GM23338 (cell line): ENCODE measurements around the gene AEBP2. TPM values are rescaled to one million over a fixed set of nuclear protein-coding genes. Genes with fewer than 3 reads are reported as not detected.

Experiments used
- ATAC-seq: fragments of 200-7000 bp; cut with Tn5 transposase; 3 replicates; pipeline ENCODE4 v1.9.1; 2020
- DNase-seq: peaks from one replicate; pipeline ENCODE4 v3.0.0-alpha.2; 2015; ENCODE audit warnings: low spot score
- H2AFZ ChIP-seq: fragments of 200-600 bp; sonication (generic); 2 replicates; pipeline ENCODE4 v1.8.0; 2016; ENCODE audit warnings: antibody characterized with exemption, mild to moderate bottlenecking, moderate library complexity
- H3F3A ChIP-seq: fragments of 200-600 bp; sonication (generic); replicated peaks from 2 replicates; pipeline ENCODE4 v1.8.0; 2017; ENCODE audit warnings: antibody characterized with exemption, mixed run types, low read depth
- H3K27ac ChIP-seq: fragments of 200-600 bp; sonication (generic); 2 replicates; pipeline ENCODE4 v1.6.1; 2016; ENCODE audit warnings: low read depth
- H3K27me3 ChIP-seq: fragments of 200-600 bp; sonication (generic); 2 replicates; pipeline ENCODE4 v1.8.0; 2016; ENCODE audit warnings: mild to moderate bottlenecking, mixed run types, moderate library complexity; ENCODE audit not compliant: insufficient read depth
- H3K36me3 ChIP-seq: fragments of 200-600 bp; sonication (generic); 2 replicates; pipeline ENCODE4 v1.8.0; 2016; ENCODE audit warnings: mild to moderate bottlenecking; ENCODE audit not compliant: insufficient read depth
- H3K4me1 ChIP-seq: fragments of 200-600 bp; sonication (generic); 2 replicates; pipeline ENCODE4 v1.8.0; 2016; ENCODE audit warnings: mild to moderate bottlenecking, moderate library complexity; ENCODE audit not compliant: insufficient read depth
- H3K4me2 ChIP-seq: fragments of 200-600 bp; sonication (generic); 2 replicates; pipeline ENCODE4 v1.7.1; 2017; ENCODE audit warnings: mixed run types
- H3K4me3 ChIP-seq: fragments of 200-600 bp; sonication (generic); 2 replicates; pipeline ENCODE4 v1.6.1; 2016; ENCODE audit warnings: mixed run types
- H3K79me2 ChIP-seq: fragments of 200-600 bp; sonication (generic); replicated peaks from 2 replicates; pipeline ENCODE4 v1.8.0; 2017; ENCODE audit warnings: mild to moderate bottlenecking; ENCODE audit not compliant: insufficient read depth
- H3K9me2 ChIP-seq: fragments of 200-600 bp; sonication (generic); 2 replicates; pipeline ENCODE4 v1.8.0; 2017; ENCODE audit not compliant: insufficient read depth
- H4K20me1 ChIP-seq: fragments of 200-600 bp; sonication (generic); replicated peaks from 2 replicates; pipeline ENCODE4 v1.8.0; 2017; ENCODE audit warnings: mild to moderate bottlenecking; ENCODE audit not compliant: insufficient read depth
- H3K27ac Mint-ChIP-seq: 2 replicates; pipeline ENCODE4 v1.8.0; 2020; ENCODE audit warnings: inconsistent platforms, mild to moderate bottlenecking, moderate library complexity, mixed read lengths
- H3K27me3 Mint-ChIP-seq: 3 replicates; pipeline ENCODE4 v1.8.0; 2022; ENCODE audit warnings: low read depth, mild to moderate bottlenecking, moderate library complexity, mixed read lengths, inconsistent platforms; ENCODE audit not compliant: insufficient read depth, poor library complexity
- H3K36me3 Mint-ChIP-seq: 3 replicates; pipeline ENCODE4 v1.8.0; 2021; ENCODE audit warnings: low read depth, mild to moderate bottlenecking, inconsistent platforms, moderate library complexity, mixed read lengths
- H3K4me1 Mint-ChIP-seq: 3 replicates; pipeline ENCODE4 v1.8.0; 2020; ENCODE audit warnings: mild to moderate bottlenecking, inconsistent platforms, mixed read lengths
- H3K4me3 Mint-ChIP-seq: 3 replicates; pipeline ENCODE4 v1.8.0; 2021; ENCODE audit warnings: moderate library complexity, mild to moderate bottlenecking, inconsistent platforms, mixed read lengths
- H3K9me3 Mint-ChIP-seq: 3 replicates; pipeline ENCODE4 v1.8.0; 2020; ENCODE audit warnings: moderate library complexity, mild to moderate bottlenecking, inconsistent platforms, mixed read lengths
- CREB1 ChIP-seq: fragments of 250-450 bp; sonication (Bioruptor Pico); IDR thresholded peaks from 2 replicates; pipeline ENCODE4 v1.5.0; 2020; ENCODE audit warnings: low read depth, mild to moderate bottlenecking, moderate library complexity
- EZH2 ChIP-seq: fragments of 200-600 bp; sonication (generic); IDR thresholded peaks from one replicate; pipeline ENCODE4 v1.8.0; 2017; ENCODE audit warnings: antibody characterized with exemption, mild to moderate bottlenecking, low read depth; ENCODE audit not compliant: unreplicated experiment
- EZH2phosphoT487 ChIP-seq: fragments of 200-600 bp; sonication (generic); IDR thresholded peaks from one replicate; pipeline ENCODE4 v1.8.1; 2018; ENCODE audit warnings: antibody characterized with exemption; ENCODE audit not compliant: unreplicated experiment
- JUNB ChIP-seq: IDR thresholded peaks from one replicate; pipeline ENCODE4 v1.6.1; 2016; ENCODE audit warnings: antibody characterized with exemption; ENCODE audit not compliant: unreplicated experiment
- NANOG ChIP-seq: IDR thresholded peaks from 2 replicates; pipeline ENCODE4 v1.6.1; 2016; ENCODE audit warnings: antibody characterized with exemption, borderline replicate concordance
- POLR2AphosphoS5 ChIP-seq: IDR thresholded peaks from 2 replicates; pipeline ENCODE4 v1.6.1; 2016; ENCODE audit warnings: antibody characterized with exemption, low read depth
- REST ChIP-seq: IDR thresholded peaks from one replicate; pipeline ENCODE4 v1.6.1; 2018; ENCODE audit warnings: antibody characterized with exemption; ENCODE audit not compliant: unreplicated experiment
- STAT1 ChIP-seq: IDR thresholded peaks from one replicate; pipeline ENCODE4 v1.6.1; 2016; ENCODE audit warnings: antibody characterized with exemption; ENCODE audit not compliant: unreplicated experiment
- ZNF114 ChIP-seq: fragments of 250-450 bp; sonication (Bioruptor Pico); IDR thresholded peaks from 2 replicates; pipeline ENCODE4 v1.5.0; 2020; ENCODE audit warnings: mild to moderate bottlenecking, moderate library complexity
- ZNF331 ChIP-seq: fragments of 250-450 bp; sonication (Bioruptor Pico); IDR thresholded peaks from 2 replicates; pipeline ENCODE4 v1.5.0; 2020; ENCODE audit warnings: low read depth, mild to moderate bottlenecking, moderate library complexity
- ZNF462 ChIP-seq: fragments of 250-450 bp; sonication (Bioruptor Pico); IDR thresholded peaks from 2 replicates; pipeline ENCODE4 v1.5.0; 2020; ENCODE audit warnings: mild to moderate bottlenecking, moderate library complexity
- polyA plus RNA-seq: library from polyadenylated mRNA; unstranded; fragments of >200 nt; fragmentation: Nextera tagmentation; extraction: Ambion mirVana; gene quantifications from 2 replicates; pipeline ENCODE4 v1.2.1, GENCODE V29; 2016
- total RNA-seq: library from RNA; depleted of rRNA; stranded (reverse); fragments of >200 nt; shearing (Covaris generic); gene quantifications from 2 replicates; pipeline ENCODE4 v1.2.3, GENCODE V29; 2014
- TF ChIP-seq, protein P1 (sequence below), 2 experiments: fragments of 200-600 bp in 1 of 2; sonication (generic) in 1 of 2; conservative IDR thresholded peaks; 2 replicates each; pipeline versions ENCODE4 v1.5.1 to v1.6.1; 2016 to 2017; ENCODE audit warnings: antibody characterized with exemption in 2 of 2, low read depth in 2 of 2, mild to moderate bottlenecking in 2 of 2, moderate library complexity in 1 of 2
- TF ChIP-seq, protein P2 (sequence below): IDR thresholded peaks from 2 replicates; pipeline ENCODE4 v1.6.1; 2016; ENCODE audit warnings: antibody characterized with exemption

Gene AEBP2
- total and polyA plus RNA-seq, 2 experiments from 2014 or later = 39.3 to 48.1 TPM

DNA sequence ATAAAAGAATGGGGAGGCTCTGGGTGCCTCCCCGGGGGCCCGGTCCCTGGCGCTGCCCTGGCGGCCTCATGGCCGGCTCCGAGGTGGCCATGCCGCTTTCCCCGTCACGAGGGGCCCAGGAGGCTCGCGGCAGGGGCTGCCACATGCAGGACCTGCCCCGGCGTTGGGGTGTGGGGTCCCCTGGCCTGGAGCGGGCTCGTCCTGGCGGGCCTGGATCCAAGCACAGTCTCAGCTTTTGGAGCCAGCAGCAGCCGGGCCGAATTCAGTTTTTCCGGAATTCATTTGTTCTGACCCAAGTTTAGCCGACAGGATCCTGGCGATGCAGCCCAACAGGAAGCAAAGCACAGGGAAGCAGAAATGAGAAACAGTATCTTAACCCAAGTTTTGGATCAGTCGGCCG lies 26.4 kb upstream of the AEBP2 start:
- Mint-ChIP-seq H3K27me3 (peaks cover 2% of the 10 kb centered on the region), H3K36me3 (no peaks in the 10 kb centered on the region; the same call in 2 of the 3 replicates), H3K27ac (no peak overlapping the region), H3K4me3 (no peak overlapping the region), H3K9me3 (peaks cover 10% of the 10 kb centered on the region; the same call in 2 of the 3 replicates), H3K4me1 (peaks cover 33% of the 10 kb centered on the region)
- Histone ChIP-seq H3K4me3 (no peak overlapping the region), H3K36me3 (no peaks in the 10 kb centered on the region), H2AFZ (peak overlapping the region; percentile 56; the same call in 1 of the 2 replicates), H3K27ac (no peak overlapping the region), H3K4me2 (no peak overlapping the region), H3K9me2 (no peaks in the 10 kb centered on the region; the same call in 1 of the 2 replicates), H3K27me3 (no peaks in the 10 kb centered on the region), H4K20me1 (no peaks in the 10 kb centered on the region), H3K79me2 (no peaks in the 10 kb centered on the region), H3K4me1 (peaks cover 30% of the 10 kb centered on the region), H3F3A (peaks cover 4% of the 10 kb centered on the region)
- no peak for TF ChIP-seq REST
- TF ChIP-seq, protein P1, sequence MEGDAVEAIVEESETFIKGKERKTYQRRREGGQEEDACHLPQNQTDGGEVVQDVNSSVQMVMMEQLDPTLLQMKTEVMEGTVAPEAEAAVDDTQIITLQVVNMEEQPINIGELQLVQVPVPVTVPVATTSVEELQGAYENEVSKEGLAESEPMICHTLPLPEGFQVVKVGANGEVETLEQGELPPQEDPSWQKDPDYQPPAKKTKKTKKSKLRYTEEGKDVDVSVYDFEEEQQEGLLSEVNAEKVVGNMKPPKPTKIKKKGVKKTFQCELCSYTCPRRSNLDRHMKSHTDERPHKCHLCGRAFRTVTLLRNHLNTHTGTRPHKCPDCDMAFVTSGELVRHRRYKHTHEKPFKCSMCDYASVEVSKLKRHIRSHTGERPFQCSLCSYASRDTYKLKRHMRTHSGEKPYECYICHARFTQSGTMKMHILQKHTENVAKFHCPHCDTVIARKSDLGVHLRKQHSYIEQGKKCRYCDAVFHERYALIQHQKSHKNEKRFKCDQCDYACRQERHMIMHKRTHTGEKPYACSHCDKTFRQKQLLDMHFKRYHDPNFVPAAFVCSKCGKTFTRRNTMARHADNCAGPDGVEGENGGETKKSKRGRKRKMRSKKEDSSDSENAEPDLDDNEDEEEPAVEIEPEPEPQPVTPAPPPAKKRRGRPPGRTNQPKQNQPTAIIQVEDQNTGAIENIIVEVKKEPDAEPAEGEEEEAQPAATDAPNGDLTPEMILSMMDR (conservative IDR thresholded peaks at IDR 0.05; ENCODE audit: low read depth in 2 of 2) = no peak
- no peak for TF ChIP-seq EZH2phosphoT487
- TF ChIP-seq CREB1 (CRISPR knock-in tag) = no peak
- TF ChIP-seq, protein P2, sequence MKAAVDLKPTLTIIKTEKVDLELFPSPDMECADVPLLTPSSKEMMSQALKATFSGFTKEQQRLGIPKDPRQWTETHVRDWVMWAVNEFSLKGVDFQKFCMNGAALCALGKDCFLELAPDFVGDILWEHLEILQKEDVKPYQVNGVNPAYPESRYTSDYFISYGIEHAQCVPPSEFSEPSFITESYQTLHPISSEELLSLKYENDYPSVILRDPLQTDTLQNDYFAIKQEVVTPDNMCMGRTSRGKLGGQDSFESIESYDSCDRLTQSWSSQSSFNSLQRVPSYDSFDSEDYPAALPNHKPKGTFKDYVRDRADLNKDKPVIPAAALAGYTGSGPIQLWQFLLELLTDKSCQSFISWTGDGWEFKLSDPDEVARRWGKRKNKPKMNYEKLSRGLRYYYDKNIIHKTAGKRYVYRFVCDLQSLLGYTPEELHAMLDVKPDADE = no peak
- TF ChIP-seq POLR2AphosphoS5 = no peak
- TF ChIP-seq JUNB = no peak
- TF ChIP-seq EZH2 = no peak
- no peak for TF ChIP-seq STAT1
- TF ChIP-seq ZNF114 (CRISPR knock-in tag) = no peak
- TF ChIP-seq NANOG = no peak
- TF ChIP-seq ZNF462 (CRISPR knock-in tag) = no peak
- no peak for TF ChIP-seq ZNF331 (CRISPR knock-in tag)
- DNase-seq (no peak), ATAC-seq (no peak)
